H1 (cell line): ENCODE measurements around the gene SCO2. TPM values are rescaled to one million over a fixed set of nuclear protein-coding genes. Genes with fewer than 3 reads are reported as not detected.

Experiments used
- CBX8 ChIP-seq: fragments of 300-800, 300-1000 bp; sonication (generic); IDR thresholded peaks from 2 replicates; pipeline ENCODE4 v1.7.1; 2016; ENCODE audit warnings: low read depth, low read length, borderline replicate concordance
- CTBP2 ChIP-seq: IDR thresholded peaks from 2 replicates; pipeline ENCODE4 v1.7.0; 2011; ENCODE audit warnings: borderline replicate concordance, mild to moderate bottlenecking, moderate library complexity, mixed read lengths, low read length; ENCODE audit not compliant: insufficient read depth, insufficient read length
- KDM1A ChIP-seq: fragments of 200-600, 300-600 bp; sonication (generic); IDR thresholded peaks from 2 replicates; pipeline ENCODE4 v1.7.1; 2016; ENCODE audit warnings: mild to moderate bottlenecking, low read length, borderline replicate concordance
- KDM4A ChIP-seq: IDR thresholded peaks from one replicate; pipeline ENCODE4 v1.7.1; 2012; ENCODE audit warnings: low read depth, mild to moderate bottlenecking, moderate library complexity, low read length, inconsistent platforms; ENCODE audit not compliant: severe bottlenecking
- RAD21 ChIP-seq, 2 experiments: IDR thresholded peaks in 1 of 2; conservative IDR thresholded peaks in 1 of 2; 2 replicates each; pipeline ENCODE4 v1.6.1; 2011; ENCODE audit warnings: low read depth in 2 of 2, low read length in 2 of 2, improper control_type of control experiment in 1 of 2, inconsistent platforms in 1 of 2, mild to moderate bottlenecking in 1 of 2, moderate library complexity in 1 of 2
- TAF7 ChIP-seq: optimal IDR thresholded peaks from 2 replicates; pipeline ENCODE3; 2011; ENCODE audit warnings: low read depth, mild to moderate bottlenecking, inconsistent platforms, low read length, moderate library complexity, borderline replicate concordance
- polyA plus RNA-seq, 7 experiments: library from polyadenylated mRNA; depleted of rRNA in 3 of 7; stranded (reverse) in 5 of 7; unstranded in 2 of 7; fragments of >200 nt in 5 of 7; fragments of 200-250 nt in 2 of 7; gene quantifications; 1 replicate in 5 of 7; 2 replicates in 1 of 7; 4 replicates in 1 of 7; pipeline versions ENCODE4 v1.2.1 to v1.2.3, GENCODE V29; 2011 to 2013; ENCODE audit warnings: missing spikeins in 2 of 7, mixed read lengths in 2 of 7
- total RNA-seq: library from RNA; stranded (reverse); fragmentation: NEBNext Ultra II Directional; extraction: Animal tissue kit (Norgen Biotek cat#: 25700); gene quantifications from 2 replicates; pipeline ENCODE4 v1.2.1, GENCODE V29; 2021

SCO2 gene
- total and polyA plus RNA-seq, 2 of the 8 experiments (the other 6 are each of a cell fraction or from before 2014, with no cell fraction given) = 2.0 TPM; not detected in 1

DNA sequence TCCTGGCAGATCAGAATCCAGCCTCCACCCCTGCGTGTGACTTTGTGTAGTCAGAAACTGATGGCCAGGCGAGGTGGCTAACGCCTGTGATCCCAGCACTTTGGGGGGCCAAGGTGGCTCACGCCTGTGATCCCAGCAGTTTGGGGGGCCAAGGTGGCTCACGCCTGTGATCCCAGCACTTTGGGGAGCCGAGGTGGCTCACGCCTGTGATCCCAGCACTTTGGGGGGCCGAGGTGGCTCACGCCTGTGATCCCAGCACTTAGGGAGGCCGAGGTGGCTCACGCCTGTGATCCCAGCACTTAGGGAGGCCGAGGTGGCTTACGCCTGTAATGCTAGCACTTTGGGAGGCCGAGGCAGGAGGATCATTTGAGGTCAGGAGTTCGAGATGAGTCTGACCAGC, 12.2 kb downstream of the SCO2 start (continued):
- TF ChIP-seq RAD21 (IDR thresholded peaks at IDR 0.05 in 1 of 2, conservative IDR thresholded peaks at IDR 0.05 in 1 of 2; ENCODE audit: low read depth in 2 of 2, low read length in 2 of 2) (no peak), CTBP2 (no peak), CBX8 (no peak), KDM4A (no peak), TAF7 (no peak), KDM1A (no peak)
